T-helper 9 cell (primary cell): ENCODE data around the gene VPS54.
"Not testable (repeated sequence)": the region's sequence is repeated elsewhere in the genome, so short reads cannot be mapped to it uniquely, and the experiment has no call there.

Source experiments
- DNase-seq: peaks from one replicate; pipeline ENCODE4 v3.0.0-alpha.2; 2020

VPS54 gene

DNA sequence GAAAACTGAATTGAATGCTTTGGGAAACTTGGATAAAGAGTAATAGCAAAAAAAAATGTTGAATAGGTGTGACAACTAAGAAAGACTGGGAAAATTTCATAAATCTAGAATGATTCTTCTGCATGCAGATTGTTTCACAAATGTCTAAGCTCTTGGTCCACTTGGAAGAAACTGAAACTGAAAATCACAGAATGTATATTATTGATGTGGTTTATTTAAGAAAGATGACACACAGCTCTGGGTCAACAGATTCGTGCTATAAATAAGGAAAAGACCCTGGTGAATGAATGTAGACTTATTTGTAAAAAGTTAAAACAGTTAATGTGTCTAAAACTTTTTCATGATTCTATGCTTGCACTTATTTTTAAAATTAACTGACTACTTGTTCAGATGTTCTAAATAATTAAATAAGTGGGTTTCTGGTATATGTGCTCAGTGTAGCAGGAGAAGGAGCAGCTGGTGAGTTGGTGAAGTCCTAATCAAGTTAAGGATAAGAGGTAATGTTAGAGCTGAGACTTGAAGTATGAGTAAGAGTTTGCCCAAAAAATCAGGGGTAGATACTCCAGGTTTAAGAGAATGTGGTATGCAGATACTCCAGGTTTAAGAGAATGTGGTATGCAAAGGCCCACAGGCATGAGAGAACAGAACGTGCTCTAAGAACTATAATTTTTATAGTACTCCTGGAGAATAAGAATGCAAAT is 153.1 kb downstream of the VPS54 start:
- no peak for DNase-seq

DNA sequence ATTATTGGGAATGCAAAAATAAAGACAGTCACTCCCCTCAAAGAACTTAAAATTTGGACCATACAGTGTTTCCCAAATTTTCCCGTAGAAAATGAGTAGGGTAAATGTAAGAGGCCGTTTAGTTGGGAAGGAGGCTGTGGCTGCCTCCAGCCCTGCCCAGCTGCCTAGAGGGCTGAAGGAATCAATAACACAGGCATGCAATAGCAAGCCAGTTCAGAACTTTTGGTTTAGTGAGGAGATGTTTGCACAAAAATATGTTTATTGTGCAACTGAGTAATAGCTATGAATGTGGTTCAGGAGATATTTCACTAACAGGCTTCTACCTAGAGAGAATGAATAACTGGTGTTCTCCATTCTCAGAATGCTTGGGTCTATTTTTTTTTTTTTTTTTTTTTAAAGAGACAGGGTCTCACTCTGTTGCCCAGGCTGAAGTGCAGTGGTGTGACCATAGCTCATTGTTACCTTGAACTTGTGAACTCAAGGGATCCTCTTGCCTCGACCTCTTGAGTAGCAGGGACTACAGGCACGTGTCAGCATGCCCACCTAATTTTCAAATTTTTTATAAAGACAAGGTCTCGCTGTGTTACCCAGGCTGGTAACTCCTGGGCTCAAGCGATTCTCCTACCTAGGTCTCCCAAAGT is 153.9 kb downstream of the VPS54 start:
- DNase-seq: no peak

DNA sequence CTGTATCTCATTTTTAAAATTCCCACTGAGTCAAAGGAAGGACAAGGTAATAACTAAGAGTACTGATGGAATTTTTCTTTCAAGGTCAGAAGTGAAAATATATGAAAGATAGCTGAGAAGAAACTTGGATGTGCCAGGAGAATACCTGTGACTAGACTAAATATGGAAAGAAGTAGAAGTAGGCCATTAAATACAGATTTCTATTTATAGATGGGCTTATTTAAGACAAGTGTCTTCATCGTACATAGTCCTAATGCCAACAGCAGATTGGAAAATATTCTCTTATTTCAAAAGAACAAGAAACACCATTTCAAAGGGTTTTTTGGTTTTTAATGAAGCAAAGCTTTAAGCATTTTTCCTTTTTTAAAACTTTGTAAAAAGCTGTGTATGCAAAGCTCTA is 155.5 kb downstream of the VPS54 start:
- no peak for DNase-seq

DNA sequence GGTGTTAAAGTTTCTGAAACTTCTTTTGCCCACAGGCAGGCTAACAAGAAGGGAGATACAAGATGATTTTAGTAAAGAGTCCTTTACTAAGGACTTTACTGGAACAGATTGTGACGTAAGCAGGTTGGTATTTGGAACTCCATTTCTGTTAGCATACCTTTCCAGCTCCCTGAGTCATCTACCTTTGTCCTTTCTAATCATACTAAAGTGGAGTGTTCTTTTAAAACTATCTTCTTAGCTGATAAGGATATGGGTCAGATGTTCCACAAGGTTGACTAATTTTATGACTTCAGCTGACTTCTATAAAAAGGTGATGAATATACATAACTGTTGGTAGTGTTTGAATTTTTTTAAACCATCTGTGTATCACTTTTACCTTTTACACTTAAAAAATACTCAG is 156.4 kb downstream of the VPS54 start:
- DNase-seq: no peak

DNA sequence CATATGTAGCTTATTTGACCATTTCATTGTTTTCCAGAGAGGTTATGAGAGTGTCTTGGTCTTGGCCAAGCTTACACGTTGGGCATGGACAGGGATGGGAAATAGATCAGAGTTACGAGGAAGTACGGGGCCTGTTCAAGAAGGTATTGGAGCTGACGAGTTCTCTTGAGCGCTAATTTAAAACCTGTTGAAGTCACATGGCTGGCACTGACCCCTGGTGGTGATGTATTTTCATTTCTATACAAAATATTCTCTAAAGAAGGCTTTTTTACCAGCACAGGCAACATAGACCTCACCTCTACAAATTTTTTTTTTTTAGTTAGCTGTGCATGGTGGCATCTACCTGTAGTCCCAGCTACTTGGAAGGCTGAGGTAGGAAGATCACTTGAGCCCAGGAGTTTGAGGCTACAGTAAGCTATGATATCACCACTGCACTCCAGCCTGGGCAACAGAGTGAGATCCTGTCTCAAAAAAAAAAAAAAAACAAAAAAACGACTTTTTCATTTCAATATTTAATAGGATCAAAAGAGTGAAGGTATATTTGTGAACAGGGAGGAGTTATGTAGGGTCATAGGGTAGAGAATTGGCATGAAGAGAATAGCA is 157.9 kb downstream of the VPS54 start:
- DNase-seq: peak; percentile 45

DNA sequence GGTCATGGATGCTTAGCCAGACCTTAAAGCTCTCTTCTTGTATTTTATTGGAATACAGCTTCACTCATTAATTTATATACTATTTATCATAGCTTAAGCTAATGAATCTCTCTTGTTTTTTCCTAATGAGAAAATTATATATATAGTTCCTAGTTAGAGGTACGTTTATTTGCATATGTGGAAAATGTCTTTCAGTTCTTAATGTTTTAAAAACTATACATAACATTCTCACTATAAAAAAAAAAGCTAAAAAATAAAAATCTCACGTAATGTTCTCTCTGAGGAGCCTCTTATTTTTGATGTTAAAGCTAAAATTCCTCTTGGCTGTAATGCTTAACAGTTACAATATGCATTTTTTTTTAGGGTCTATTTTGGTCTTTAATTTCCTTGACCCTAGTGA is 160.9 kb downstream of the VPS54 start:
- no peak for DNase-seq

DNA sequence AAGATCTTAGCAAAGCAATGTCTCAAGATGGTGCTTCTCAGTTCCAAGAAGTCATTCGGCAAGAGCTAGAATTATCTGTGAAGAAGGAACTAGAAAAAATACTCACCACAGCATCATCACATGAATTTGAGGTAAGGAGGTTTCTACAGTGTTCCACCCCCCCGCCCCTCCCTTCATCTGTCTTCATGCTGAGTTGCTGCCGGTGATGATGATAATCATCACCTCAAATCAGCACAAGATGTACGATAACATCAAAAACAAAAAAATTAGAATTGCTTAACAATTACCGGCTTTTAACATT is 163.0 kb downstream of the VPS54 start:
- DNase-seq: peak; percentile 46

DNA sequence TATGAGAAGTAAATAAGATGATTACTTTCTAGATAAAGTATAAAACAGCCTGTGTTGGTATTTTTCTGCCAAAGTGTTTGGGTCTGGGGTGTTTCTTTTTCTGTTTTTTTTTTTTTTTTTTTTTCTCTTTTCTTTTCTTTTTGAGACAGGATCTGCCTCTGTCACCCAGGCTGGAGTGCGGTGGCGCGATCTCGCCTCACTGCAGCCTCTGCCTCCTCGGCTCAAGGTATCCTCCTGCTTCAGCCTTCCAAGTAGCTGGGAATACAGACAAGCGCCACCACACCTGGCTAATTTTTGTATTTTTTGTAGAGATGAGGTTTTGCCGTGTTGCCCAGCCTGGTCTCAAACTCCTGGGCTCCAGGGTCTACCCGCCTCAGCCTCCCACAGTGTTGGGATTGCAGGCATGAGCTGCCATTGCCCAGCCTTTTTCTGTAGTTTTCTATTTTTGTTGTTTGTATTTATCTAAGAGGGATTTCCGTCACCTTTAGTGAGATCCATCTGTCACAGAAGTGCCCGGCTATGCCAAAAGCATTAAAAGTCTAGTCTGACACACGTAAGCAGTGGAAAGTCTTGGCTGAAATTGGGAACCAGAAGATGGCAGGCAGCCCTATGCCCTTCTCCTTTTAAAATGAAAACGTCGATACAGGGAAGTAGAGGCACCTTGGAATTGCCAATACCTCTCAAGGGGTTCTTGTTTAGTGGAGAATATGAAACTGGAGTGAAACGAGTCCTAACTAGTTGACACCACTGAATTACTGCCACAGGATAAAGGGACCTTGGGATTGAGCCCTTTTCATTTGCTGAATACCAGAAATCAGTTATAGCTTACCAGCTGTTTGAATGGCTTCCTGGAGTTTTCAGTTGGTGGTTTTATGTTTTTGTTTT is 163.6 kb downstream of the VPS54 start:
- no peak for DNase-seq

DNA sequence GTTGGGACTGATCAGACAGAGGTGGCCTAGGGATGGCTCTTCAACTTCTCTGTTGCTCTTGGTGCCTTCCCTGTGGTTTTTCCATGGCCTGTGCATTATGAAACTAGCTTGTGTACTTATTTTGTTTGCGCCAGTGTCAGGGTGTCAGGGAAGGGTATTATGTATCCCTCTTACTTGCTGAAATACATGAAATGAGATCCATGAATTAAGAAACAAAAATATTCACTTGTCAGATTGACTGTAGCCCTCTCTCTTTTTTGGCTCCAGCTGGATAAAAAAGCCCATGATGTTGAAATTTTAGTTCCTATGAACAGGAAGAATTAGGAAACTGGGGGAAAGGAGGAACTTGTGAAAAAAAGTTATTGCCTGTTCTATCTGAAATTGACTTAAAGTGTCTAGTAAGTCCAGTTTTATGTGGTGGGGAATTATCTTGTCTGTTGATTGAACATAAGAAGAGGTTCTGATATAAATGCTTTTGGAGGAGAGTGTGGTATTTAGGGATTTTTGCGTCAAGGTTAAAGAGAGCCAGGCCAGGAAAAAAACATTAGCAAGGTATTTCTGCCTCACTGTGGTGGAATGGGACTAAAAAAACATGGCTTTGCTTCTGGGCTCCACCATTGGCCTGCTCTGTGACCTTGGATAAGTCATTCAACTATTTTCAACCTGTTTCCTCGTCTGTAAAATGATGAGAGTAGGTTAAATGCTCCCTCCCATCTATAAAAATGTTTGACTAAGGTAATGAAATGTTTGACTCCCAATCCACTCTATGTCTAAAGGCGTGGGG is 165.5 kb downstream of the VPS54 start:
- DNase-seq: no peak

DNA sequence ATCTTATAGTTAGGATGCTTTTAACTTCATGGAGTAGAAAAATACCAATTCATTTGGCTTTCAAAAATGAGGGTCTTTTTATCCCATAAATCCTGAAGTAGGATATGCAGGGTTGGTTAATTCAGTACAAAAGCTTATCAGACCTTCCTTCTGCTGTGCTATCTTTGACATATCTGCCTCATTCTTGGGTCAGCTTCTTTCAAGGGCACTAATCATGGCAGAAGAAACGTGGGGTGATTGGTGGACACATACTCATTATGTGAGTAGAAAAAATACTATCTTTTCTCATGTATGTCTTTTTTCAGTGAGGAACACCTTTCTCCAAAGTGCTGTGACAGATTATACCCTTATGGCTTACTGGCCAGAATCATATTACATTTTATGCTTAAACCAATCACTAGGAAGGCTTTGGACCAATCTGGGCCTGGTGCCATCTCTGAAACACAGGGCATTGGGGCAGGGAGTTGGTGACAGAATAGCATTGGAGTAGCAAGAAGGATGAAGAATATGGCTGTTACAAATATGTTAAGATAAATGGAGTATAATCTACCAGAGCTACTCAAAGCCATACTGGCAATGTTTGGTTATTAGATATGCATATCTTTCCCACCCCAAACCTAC is 167.4 kb downstream of the VPS54 start:
- DNase-seq: no peak

DNA sequence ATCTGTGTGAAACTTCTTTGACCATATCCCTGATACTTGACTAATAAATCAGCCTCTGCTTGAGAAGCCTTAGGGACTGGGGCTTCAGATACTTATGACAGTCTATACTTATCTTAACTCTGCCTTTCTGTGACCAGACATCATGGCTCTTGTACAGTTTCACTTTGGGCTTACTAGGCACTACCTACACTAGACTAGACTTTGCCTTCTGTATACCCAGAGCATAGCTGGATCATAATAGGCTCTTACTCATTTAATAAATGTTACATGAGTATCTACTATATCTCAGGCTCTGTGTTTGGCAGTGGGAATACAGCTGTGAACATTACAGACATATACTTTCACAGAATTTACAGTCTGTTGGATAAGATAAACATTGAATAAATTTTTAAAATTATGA is 168.6 kb downstream of the VPS54 start:
- DNase-seq: no peak

DNA sequence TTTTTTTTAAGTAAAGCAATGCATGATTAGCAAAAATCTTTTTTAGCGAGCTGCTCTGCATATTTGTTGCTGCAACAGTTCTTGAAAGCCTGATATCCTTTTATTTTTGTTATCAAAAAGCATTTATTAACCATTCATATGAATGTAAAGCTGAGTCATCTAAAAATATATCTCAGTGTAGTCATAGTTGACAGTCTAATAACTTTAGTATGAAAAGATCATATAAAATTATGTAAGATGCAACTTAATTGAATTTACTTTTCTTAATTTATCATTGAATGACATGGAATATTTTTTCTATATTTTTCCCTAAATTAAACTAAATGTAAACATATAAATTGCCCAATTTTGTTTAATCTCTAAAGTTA is 169.0 kb downstream of the VPS54 start:
- DNase-seq: no peak

DNA sequence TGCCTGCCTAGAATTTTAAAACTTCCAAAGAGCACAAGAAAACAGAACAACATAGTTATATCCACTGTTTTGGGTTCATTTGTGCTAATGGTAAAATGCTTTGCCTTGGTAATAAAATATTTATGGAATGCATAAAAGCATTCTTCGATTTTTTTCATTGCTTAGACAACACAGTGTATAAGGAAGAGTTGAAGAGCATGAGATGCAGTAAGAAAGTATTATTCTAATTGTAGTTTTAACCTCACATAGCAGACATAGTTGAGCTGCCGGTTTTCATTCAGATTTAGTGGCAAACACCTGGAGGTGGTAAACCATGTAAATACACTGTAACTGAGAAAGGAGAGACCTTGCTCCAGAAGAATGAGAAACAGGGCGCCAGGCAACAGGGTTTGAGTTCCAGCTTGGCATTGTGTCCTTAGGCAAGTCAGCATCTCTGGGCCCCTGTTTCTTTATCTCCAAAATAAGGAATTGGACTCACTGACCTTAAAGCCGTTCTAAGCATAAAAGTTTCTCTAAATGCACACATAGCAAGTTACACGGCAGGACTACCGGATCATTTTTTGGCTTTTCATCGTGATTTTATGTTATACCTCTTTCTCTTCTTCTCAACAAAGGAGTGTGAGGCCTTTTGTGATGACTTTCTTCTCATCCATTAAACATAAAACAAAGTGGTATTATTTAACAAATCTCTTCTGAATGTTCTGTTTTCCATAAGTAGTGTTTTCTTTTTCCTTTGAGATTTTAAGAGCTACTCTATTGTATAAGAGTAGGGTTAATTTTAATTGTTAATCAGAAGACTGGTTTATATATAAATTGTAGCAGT is 169.6 kb downstream of the VPS54 start:
- DNase-seq: no peak

DNA sequence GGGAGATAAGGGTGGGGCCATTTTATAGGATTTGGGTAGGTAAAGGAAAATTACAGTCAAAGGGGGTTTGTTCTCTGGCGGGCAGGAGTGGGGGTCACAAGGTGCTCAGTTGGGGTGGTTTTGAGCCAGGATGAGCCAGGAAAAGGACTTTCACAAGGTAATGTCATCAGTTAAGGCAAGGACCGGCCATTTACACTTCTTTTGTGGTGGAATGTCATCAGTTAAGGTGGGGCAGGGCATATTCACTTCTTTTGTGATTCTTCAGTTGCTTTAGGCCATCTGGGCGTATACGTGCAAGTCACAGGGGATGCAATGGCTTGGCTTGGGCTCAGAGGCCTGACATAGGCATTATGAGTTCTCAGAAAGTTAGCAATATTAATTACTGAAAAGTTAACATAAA is 171.7 kb downstream of the VPS54 start:
- DNase-seq: not testable (repeated sequence)

DNA sequence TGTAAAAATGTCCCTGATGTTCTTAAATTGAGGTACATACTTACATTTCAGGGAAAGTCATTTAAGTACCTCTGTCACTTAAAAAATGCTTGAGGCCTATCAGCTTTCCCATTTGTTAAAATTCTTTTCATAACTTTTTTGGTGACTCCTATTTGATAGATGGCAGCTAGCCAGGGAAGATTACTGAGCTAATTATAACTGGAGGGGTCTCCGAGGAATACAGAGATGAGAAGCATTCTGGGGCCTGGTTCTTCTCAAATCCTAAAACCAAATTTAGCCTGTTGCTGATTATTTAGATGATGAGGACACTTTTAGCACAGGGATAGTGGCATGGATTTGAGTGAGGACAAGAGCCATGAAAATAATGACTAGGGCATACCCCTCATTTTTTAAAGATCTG is 172.7 kb downstream of the VPS54 start:
- no peak for DNase-seq

DNA sequence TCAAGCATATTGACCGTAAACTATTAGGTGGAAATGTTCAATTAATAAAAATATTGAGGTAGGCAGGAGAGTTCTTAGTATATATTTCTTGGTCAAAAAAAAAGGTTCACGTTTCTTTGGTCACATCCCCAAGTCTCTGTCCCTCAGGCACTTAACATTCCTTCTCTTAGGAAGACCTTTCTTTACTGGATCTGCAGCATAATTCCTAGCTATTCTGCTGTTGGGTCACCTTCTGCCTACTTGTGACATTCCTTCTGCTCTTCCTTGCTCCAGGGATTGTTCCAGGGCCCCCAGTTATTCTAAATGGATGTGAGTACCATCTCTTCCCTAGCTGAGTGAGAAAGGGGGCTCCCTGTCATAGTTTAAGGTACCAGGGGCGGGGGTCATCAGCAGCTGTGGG is 173.4 kb downstream of the VPS54 start:
- no peak for DNase-seq

DNA sequence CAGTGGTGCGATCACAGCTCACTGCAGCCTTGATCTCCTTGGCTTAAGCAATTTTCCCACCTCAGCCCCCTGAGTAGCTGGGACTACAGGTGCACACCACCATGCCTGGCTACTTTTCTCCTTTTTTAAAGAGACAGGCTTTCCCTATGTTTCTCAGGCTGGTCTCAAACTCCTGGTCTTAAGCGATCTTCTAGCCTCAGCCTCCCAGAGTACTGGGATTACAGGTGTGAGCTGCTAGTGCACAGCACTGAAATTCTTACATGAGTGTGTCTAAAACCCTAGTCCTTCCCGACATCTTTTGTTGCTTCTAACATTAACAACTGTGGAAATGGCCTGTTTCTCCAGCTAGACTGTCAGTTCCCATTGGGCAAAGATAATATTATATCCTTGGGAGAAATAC is 174.6 kb downstream of the VPS54 start:
- no peak for DNase-seq

DNA sequence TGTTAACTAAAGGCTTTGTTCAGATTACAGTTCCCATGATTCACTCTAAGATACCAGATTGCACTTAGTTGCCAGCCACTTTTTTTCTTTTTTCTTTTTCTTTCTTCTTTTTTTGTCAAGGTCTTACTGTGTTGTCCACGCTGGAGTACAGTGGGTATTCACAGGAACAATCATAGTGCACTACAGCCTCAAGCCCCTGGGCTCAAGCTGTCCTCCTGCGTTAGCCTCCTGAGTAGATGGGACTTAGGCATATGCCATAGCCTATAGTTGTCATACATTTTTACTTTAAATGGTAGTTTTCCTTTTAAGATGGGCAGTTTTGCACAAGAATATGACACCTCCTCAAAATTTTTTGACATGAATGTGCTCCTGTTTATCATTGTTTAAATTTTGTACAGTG is 175.4 kb downstream of the VPS54 start:
- DNase-seq: no peak

DNA sequence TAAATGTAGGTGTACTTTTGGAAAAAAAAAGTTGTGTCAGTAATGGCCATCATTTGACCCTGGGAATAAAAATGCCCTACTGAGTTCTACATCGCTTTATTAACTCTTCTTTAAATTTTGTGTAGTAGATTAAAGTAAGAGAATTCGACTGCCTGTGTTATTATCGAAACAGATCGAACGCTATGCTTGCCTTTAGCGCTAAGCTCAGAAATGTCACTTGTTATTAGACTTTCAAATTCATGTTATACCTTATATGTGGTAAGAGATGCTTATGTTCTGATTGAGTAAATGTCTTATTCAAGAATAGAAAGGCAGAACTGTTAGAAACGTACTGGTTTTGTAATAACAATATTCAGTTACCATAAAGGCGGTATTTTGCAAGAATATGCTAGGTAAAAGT is 176.1 kb downstream of the VPS54 start:
- no peak for DNase-seq

DNA sequence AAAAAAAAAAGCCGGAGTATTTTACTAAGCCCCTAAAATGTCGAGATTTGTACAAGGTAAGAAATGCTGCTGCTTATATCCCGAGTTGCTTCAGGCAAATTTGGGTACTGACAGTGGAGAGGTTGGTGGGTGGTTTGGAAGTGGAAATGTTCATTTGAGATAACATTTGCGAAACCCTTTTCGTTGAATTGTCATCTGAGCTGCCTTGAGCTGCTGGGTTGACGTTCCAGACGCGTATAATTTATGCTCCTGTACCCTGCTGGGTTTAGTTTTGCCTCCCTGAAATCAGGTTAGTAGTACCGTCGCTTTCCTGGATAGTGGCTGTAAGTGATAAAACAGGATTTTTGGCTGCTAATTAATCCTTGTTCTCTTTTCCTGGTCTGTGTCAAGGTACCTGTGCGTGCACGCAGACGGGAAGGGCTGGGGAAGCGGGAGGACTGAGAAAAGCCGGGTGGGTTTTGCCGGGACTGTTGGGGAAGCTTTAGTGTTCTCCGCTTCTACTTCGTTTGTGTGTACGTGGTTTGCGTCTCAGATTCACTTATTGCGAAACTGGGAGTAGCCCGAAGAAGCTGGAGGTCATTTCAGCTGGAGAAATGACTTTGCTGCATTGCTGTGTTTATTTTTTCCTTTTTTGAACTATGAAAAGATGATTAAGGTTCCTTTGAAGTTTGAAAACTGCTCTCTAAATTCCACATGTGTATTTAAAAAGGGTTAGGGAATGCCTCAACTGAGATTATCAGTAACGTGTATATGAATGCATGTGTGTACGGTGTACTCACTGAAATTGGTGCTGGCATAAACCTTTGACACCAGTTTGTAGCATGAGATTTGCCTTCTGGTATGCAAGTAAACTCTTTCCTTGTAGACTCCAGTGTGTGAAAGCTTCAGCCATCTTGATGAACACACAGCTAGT is 176.8 kb downstream of the VPS54 start:
- DNase-seq: no peak
